ENCODE results near the gene CTDSP2.
"Not testable (repeated sequence)": the region's sequence is repeated elsewhere in the genome, so short reads cannot be mapped to it uniquely, and the experiment has no call there.

- TF ChIP-seq, protein P1, sequence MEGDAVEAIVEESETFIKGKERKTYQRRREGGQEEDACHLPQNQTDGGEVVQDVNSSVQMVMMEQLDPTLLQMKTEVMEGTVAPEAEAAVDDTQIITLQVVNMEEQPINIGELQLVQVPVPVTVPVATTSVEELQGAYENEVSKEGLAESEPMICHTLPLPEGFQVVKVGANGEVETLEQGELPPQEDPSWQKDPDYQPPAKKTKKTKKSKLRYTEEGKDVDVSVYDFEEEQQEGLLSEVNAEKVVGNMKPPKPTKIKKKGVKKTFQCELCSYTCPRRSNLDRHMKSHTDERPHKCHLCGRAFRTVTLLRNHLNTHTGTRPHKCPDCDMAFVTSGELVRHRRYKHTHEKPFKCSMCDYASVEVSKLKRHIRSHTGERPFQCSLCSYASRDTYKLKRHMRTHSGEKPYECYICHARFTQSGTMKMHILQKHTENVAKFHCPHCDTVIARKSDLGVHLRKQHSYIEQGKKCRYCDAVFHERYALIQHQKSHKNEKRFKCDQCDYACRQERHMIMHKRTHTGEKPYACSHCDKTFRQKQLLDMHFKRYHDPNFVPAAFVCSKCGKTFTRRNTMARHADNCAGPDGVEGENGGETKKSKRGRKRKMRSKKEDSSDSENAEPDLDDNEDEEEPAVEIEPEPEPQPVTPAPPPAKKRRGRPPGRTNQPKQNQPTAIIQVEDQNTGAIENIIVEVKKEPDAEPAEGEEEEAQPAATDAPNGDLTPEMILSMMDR (IDR thresholded peaks at IDR 0.05), result not testable (repeated sequence)
- not testable (repeated sequence) for TF ChIP-seq POLR2A (IDR thresholded peaks at IDR 0.05)
Measured at GRCh38 chr12:57849447-57849846, 2.9 kb upstream of the CTDSP2 start.
